NCI-H146 treated with DMSO at 0.1 percent for 48 hours (cell line): ENCODE results near the gene LMF1.
"Not testable (repeated sequence)": the region's sequence is repeated elsewhere in the genome, so short reads cannot be mapped to it uniquely, and the experiment has no call there.

ENCODE experiments used
- DNase-seq: peaks from one replicate; lab custom pipeline; 2025; ENCODE audit not compliant: unreplicated experiment; lab: John Stamatoyannopoulos, UW

The LMF1 gene

GRCh38 chr16:897701-898100 is 73.1 kb downstream of the LMF1 start:
- DNase-seq = no peak

GRCh38 chr16:897200-897543 is 73.6 kb downstream of the LMF1 start:
- no peak for DNase-seq

- DNase-seq = no peak
Measured at GRCh38 chr16:896261-897199, 74.3 kb downstream of the LMF1 start.

GRCh38 chr16:895371-895770 is 75.4 kb downstream of the LMF1 start:
- DNase-seq = no peak

- no peak for DNase-seq
Measured at GRCh38 chr16:894841-895240, 75.9 kb downstream of the LMF1 start.

GRCh38 chr16:894136-894535 is 76.6 kb downstream of the LMF1 start:
- DNase-seq = no peak

GRCh38 chr16:893360-893759 is 77.4 kb downstream of the LMF1 start:
- no peak for DNase-seq

GRCh38 chr16:892536-893255 is 78.1 kb downstream of the LMF1 start:
- DNase-seq = no peak

- no peak for DNase-seq
Measured at GRCh38 chr16:892006-892405, 78.8 kb downstream of the LMF1 start.

GRCh38 chr16:891353-891740 is 79.4 kb downstream of the LMF1 start:
- no peak for DNase-seq

GRCh38 chr16:890716-891352 is 80.0 kb downstream of the LMF1 start:
- no peak for DNase-seq

GRCh38 chr16:890217-890616 is 80.6 kb downstream of the LMF1 start:
- no peak for DNase-seq

GRCh38 chr16:889586-889985 is 81.2 kb downstream of the LMF1 start:
- no peak for DNase-seq

- DNase-seq = no peak
Measured at GRCh38 chr16:888901-889570, 81.7 kb downstream of the LMF1 start.

- not testable (repeated sequence) for DNase-seq
Measured at GRCh38 chr16:888456-888855, 82.3 kb downstream of the LMF1 start.

- DNase-seq = no peak
Measured at GRCh38 chr16:887846-888245, 82.9 kb downstream of the LMF1 start.

- DNase-seq = no peak
Measured at GRCh38 chr16:886802-887731, 83.7 kb downstream of the LMF1 start.

- no peak for DNase-seq
Measured at GRCh38 chr16:886084-886543, 84.7 kb downstream of the LMF1 start.

GRCh38 chr16:885391-885790 is 85.4 kb downstream of the LMF1 start:
- DNase-seq = no peak

GRCh38 chr16:884232-884631 is 86.6 kb downstream of the LMF1 start:
- no peak for DNase-seq
